ENCODE measurements around the gene WDR13.
"Not testable (repeated sequence)": the region's sequence is repeated elsewhere in the genome, so short reads cannot be mapped to it uniquely, and the experiment has no call there.

GRCh38 chrX:48652055-48652579 lies 54.8 kb downstream of the WDR13 start:
- not testable (repeated sequence) for TF ChIP-seq POLR2AphosphoS5, POLR2A (IDR thresholded peaks at IDR 0.05)
